WTC11 (cell line): ENCODE data around the gene ABCB8. TPM values are rescaled to one million over a fixed set of nuclear protein-coding genes. Genes with fewer than 3 reads are reported as not detected.
A peak's percentile ranks its signal among the peaks of the same experiment; 100 is the strongest.

Source experiments
- ATAC-seq: fragments of 200-7000 bp; cut with Tn5 transposase; 2 replicates; pipeline ENCODE4 v1.10.0; 2021; ENCODE audit warnings: mild to moderate bottlenecking, moderate library complexity
- CTCF ChIA-PET: fragments of 300-600 bp; sonication (Branson Sonifier 250); formaldehyde crosslinking; loops from one replicate; lab custom pipeline; 2021; ENCODE audit warnings: antibody characterized with exemption; lab: Charles Lee
- POLR2A ChIA-PET: fragments of 350-600 bp; sonication (Branson Sonifier 250); formaldehyde crosslinking; loops from one replicate; lab custom pipeline; 2021; ENCODE audit warnings: antibody characterized with exemption; lab: Charles Lee
- DNase-seq: peaks from one replicate; pipeline ENCODE4 v3.0.0; 2021; ENCODE audit warnings: low spot score
- H3K27ac Mint-ChIP-seq: 2 replicates; pipeline ENCODE4 v1.8.0; 2021; ENCODE audit warnings: mixed read lengths
- H3K27me3 Mint-ChIP-seq: 2 replicates; pipeline ENCODE4 v1.8.0; 2021; ENCODE audit warnings: low read depth, mild to moderate bottlenecking, moderate library complexity, mixed read lengths
- H3K36me3 Mint-ChIP-seq: 2 replicates; pipeline ENCODE4 v1.8.0; 2021; ENCODE audit warnings: mixed read lengths
- H3K4me1 Mint-ChIP-seq: 2 replicates; pipeline ENCODE4 v1.8.0; 2022; ENCODE audit warnings: mixed read lengths
- H3K4me3 Mint-ChIP-seq: 2 replicates; pipeline ENCODE4 v1.8.0; 2021; ENCODE audit warnings: mild to moderate bottlenecking, moderate library complexity, mixed read lengths
- H3K9me3 Mint-ChIP-seq: 2 replicates; pipeline ENCODE4 v1.8.0; 2021; ENCODE audit warnings: mixed read lengths
- AFF4 ChIP-seq: sonication (generic); formaldehyde crosslinking; IDR thresholded peaks from 2 replicates; pipeline ENCODE4 v1.8.1; 2023; ENCODE audit warnings: mild to moderate bottlenecking, missing genetic modification reagents, borderline replicate concordance
- AR ChIP-seq: fragments of 250-450 bp; sonication (Bioruptor Pico); IDR thresholded peaks from 2 replicates; pipeline ENCODE4 v1.9.0; 2021; ENCODE audit warnings: mild to moderate bottlenecking
- ATF3 ChIP-seq: sonication (generic); formaldehyde crosslinking; conservative IDR thresholded peaks from 2 replicates; pipeline ENCODE4 v1.8.1; 2022; ENCODE audit warnings: mild to moderate bottlenecking, missing genetic modification reagents
- CBFB ChIP-seq: sonication (generic); formaldehyde crosslinking; IDR thresholded peaks from 2 replicates; pipeline ENCODE4 v1.8.1; 2022; ENCODE audit warnings: mild to moderate bottlenecking, low read depth, missing genetic modification reagents
- E2F4 ChIP-seq: sonication (generic); formaldehyde crosslinking; IDR thresholded peaks from 2 replicates; pipeline ENCODE4 v1.8.1; 2022; ENCODE audit warnings: low read depth, mild to moderate bottlenecking, moderate library complexity, missing genetic modification reagents, borderline replicate concordance
- HMGXB4 ChIP-seq: sonication (generic); formaldehyde crosslinking; IDR thresholded peaks from 2 replicates; pipeline ENCODE4 v1.8.1; 2023; ENCODE audit warnings: mild to moderate bottlenecking, moderate library complexity, missing genetic modification reagents
- IRF2 ChIP-seq: sonication (generic); formaldehyde crosslinking; IDR thresholded peaks from 2 replicates; pipeline ENCODE4 v1.8.0; 2022; ENCODE audit warnings: low read depth, missing genetic modification reagents, borderline replicate concordance
- JUN ChIP-seq: sonication (generic); formaldehyde crosslinking; IDR thresholded peaks from 2 replicates; pipeline ENCODE4 v1.8.0; 2023; ENCODE audit warnings: mild to moderate bottlenecking, missing genetic modification reagents
- MAX ChIP-seq: sonication (generic); formaldehyde crosslinking; IDR thresholded peaks from 2 replicates; pipeline ENCODE4 v1.8.0; 2022; ENCODE audit warnings: mild to moderate bottlenecking, missing genetic modification reagents
- OVOL2 ChIP-seq: fragments of 250-450 bp; sonication (Bioruptor Pico); IDR thresholded peaks from 2 replicates; pipeline ENCODE4 v1.9.0; 2021; ENCODE audit warnings: mild to moderate bottlenecking, borderline replicate concordance
- PRRX2 ChIP-seq: fragments of 250-450 bp; sonication (Bioruptor Pico); IDR thresholded peaks from 2 replicates; pipeline ENCODE4 v1.8.0; 2021; ENCODE audit warnings: mild to moderate bottlenecking
- SMAD4 ChIP-seq: sonication (generic); formaldehyde crosslinking; IDR thresholded peaks from 2 replicates; pipeline ENCODE4 v1.8.0; 2022; ENCODE audit warnings: mild to moderate bottlenecking, missing genetic modification reagents
- USF1 ChIP-seq: sonication (generic); formaldehyde crosslinking; IDR thresholded peaks from 2 replicates; pipeline ENCODE4 v1.8.0; 2022; ENCODE audit warnings: mild to moderate bottlenecking, missing genetic modification reagents
- ZNF138 ChIP-seq: sonication (generic); formaldehyde crosslinking; conservative IDR thresholded peaks from 2 replicates; pipeline ENCODE4 v1.8.1; 2022; ENCODE audit warnings: mild to moderate bottlenecking, moderate library complexity, missing genetic modification reagents
- ZNF512 ChIP-seq: sonication (generic); formaldehyde crosslinking; IDR thresholded peaks from 2 replicates; pipeline ENCODE4 v1.8.1; 2022; ENCODE audit warnings: missing genetic modification reagents, borderline replicate concordance
- ZNF532 ChIP-seq: fragments of 250-450 bp; sonication (Bioruptor Pico); IDR thresholded peaks from 2 replicates; pipeline ENCODE4 v1.9.0; 2021; ENCODE audit warnings: mild to moderate bottlenecking, borderline replicate concordance
- total RNA-seq: library from RNA; stranded (reverse); gene quantifications from 3 replicates; pipeline ENCODE4 v1.2.3, GENCODE V29; 2021

ABCB8 gene
- total RNA-seq, 1 experiment from 2014 or later: 35.9 TPM

GRCh38 chr7:150982351-150982750 is 45.9 kb upstream of the ABCB8 start:
- ChIA-PET CTCF (interaction anchor here (1.0 kb wide), 1 partner anchor 27 kb away, joined by 3 read pairs; no protein-coding TSS in a partner anchor), POLR2A (no interaction called here)
- no peak overlapping the region for H3K4me3 Mint-ChIP-seq
- H3K36me3 Mint-ChIP-seq: no peaks in the 10 kb centered on the region
- TF ChIP-seq ZNF532: no peak
- peaks cover 58% of the 10 kb centered on the region for H3K27me3 Mint-ChIP-seq
- ATAC-seq (no peak), DNase-seq (no peak)
- peaks cover 20% of the 10 kb centered on the region for H3K4me1 Mint-ChIP-seq
- no peak overlapping the region for H3K27ac Mint-ChIP-seq
- H3K9me3 Mint-ChIP-seq: no peaks in the 10 kb centered on the region

GRCh38 chr7:150983893-150984368 is 44.3 kb upstream of the ABCB8 start:
- DNase-seq: peak; percentile 67
- H3K27ac Mint-ChIP-seq: no peak overlapping the region
- H3K27me3 Mint-ChIP-seq: peaks cover 62% of the 10 kb centered on the region
- H3K4me1 Mint-ChIP-seq: peaks cover 27% of the 10 kb centered on the region
- H3K4me3 Mint-ChIP-seq: no peak overlapping the region
- no peaks in the 10 kb centered on the region for H3K36me3 Mint-ChIP-seq
- ChIA-PET POLR2A (no interaction called here), CTCF (interaction anchor here (0.6 to 4.5 kb wide), 15 partner anchors 9 to 184 kb away, joined by 3 to 96 read pairs (median 8); no protein-coding TSS in a partner anchor)
- ATAC-seq: no peak
- no peaks in the 10 kb centered on the region for H3K9me3 Mint-ChIP-seq
- TF ChIP-seq ZNF512 (CRISPR knock-in tag): no peak
- TF ChIP-seq MAX: no peak
- TF ChIP-seq HMGXB4 (CRISPR knock-in tag): no peak
- TF ChIP-seq CBFB: no peak
- peak; percentile 38; the same call in 1 of the 2 replicates for TF ChIP-seq E2F4 (CRISPR knock-in tag)
- 0 out of 2 replicates have a peak, but pooled peaks have one; percentile 15 for TF ChIP-seq SMAD4 (CRISPR knock-in tag)
- no peak for TF ChIP-seq PRRX2 (CRISPR knock-in tag)
- no peak for TF ChIP-seq AFF4 (CRISPR knock-in tag)
- no peak for TF ChIP-seq ZNF138
- no peak for TF ChIP-seq OVOL2
- TF ChIP-seq JUN (CRISPR knock-in tag): peak; percentile 84; the same call in 1 of the 2 replicates
- no peak for TF ChIP-seq ATF3
- no peak for TF ChIP-seq IRF2 (CRISPR knock-in tag)
- peak; percentile 55; the same call in 1 of the 2 replicates for TF ChIP-seq USF1 (CRISPR knock-in tag)
- TF ChIP-seq AR (CRISPR knock-in tag): no peak
